Measurements from ENCODE around the gene ELP4.
"Not testable (repeated sequence)": the region's sequence is repeated elsewhere in the genome, so short reads cannot be mapped to it uniquely, and the experiment has no call there.

ELP4 gene

DNA sequence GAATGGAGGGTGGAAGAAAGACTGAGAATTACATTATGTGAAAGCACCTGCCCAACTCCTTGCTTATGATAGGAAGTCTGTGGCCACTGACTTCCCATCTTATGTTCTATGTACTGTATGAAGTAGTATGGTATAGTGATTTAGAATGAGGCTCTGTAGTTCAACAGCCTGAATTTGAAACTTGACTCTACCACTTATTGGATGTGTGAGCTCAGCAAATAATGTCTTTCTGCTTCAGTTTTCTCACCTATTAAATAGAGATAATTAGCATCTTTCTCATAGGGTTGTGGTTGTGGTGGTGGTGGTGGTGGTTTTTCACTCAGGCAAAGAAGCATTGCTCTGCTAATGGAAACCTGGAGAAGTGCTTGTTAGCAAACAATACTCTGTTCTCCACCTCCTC is 180.0 kb downstream of the ELP4 start:
- no peaks in the 10 kb centered on the region for H3K9me3 ChIP-seq
- H3K36me3 ChIP-seq: no peaks in the 10 kb centered on the region
- no peaks in the 10 kb centered on the region for H3K4me1 ChIP-seq
- no peaks in the 10 kb centered on the region for H3K27me3 ChIP-seq
- TF ChIP-seq, protein P1, sequence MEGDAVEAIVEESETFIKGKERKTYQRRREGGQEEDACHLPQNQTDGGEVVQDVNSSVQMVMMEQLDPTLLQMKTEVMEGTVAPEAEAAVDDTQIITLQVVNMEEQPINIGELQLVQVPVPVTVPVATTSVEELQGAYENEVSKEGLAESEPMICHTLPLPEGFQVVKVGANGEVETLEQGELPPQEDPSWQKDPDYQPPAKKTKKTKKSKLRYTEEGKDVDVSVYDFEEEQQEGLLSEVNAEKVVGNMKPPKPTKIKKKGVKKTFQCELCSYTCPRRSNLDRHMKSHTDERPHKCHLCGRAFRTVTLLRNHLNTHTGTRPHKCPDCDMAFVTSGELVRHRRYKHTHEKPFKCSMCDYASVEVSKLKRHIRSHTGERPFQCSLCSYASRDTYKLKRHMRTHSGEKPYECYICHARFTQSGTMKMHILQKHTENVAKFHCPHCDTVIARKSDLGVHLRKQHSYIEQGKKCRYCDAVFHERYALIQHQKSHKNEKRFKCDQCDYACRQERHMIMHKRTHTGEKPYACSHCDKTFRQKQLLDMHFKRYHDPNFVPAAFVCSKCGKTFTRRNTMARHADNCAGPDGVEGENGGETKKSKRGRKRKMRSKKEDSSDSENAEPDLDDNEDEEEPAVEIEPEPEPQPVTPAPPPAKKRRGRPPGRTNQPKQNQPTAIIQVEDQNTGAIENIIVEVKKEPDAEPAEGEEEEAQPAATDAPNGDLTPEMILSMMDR (IDR thresholded peaks at IDR 0.05; ENCODE audit: low read depth, low read length): no peak
- H3K4me3 ChIP-seq (ENCODE audit: low read depth, low read length): no peak overlapping the region
- DNase-seq: no peak

DNA sequence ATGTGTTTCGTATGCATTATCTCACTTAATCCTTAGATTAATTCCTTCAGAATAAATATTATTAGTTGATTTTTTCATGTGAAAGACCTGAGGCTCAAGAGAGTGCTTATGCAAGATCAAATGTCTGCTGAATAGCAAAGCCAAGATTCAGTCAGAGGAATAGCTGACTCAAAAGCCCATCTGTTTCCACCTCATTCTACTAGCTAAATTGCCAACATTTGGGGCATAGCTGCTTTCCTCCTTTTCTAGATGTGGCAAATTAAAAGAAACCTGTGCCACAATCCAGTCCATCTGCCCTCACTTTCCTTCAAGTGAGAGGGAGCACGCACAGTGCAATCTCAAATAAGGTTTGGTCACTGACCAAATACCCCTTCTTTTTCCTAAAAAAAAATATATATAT is 180.5 kb downstream of the ELP4 start:
- TF ChIP-seq, protein P1 (IDR thresholded peaks at IDR 0.05; ENCODE audit: low read depth, low read length): no peak

DNA sequence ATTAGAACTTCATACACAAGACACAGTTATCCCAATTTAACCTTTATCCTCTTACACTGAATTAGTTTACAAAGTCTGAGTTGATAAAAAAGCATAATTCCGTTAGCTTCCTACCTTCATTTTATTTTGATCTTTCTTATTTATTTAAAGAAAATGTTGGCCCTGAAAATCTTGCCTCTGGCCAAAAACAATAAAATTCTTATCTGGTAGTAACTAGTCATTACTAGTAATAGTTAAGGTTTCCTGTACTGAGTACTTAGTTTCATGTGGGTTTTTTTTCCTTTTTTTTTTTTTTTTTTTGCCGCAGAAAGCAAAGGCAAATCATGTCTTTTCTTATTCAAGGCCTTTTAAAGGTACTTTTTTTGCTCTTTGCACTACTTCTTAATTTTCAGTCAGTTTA is 180.9 kb downstream of the ELP4 start:
- TF ChIP-seq, protein P1 (IDR thresholded peaks at IDR 0.05; ENCODE audit: low read depth, low read length): no peak

More for the DNA sequence above, 180.5 kb downstream of the ELP4 start:
- no peaks in the 10 kb centered on the region for H3K4me1 ChIP-seq
- H3K27me3 ChIP-seq: no peaks in the 10 kb centered on the region
- H3K4me3 ChIP-seq (ENCODE audit: low read depth, low read length): no peak overlapping the region
- DNase-seq: no peak
- no peaks in the 10 kb centered on the region for H3K36me3 ChIP-seq
- H3K9me3 ChIP-seq: no peaks in the 10 kb centered on the region

DNA sequence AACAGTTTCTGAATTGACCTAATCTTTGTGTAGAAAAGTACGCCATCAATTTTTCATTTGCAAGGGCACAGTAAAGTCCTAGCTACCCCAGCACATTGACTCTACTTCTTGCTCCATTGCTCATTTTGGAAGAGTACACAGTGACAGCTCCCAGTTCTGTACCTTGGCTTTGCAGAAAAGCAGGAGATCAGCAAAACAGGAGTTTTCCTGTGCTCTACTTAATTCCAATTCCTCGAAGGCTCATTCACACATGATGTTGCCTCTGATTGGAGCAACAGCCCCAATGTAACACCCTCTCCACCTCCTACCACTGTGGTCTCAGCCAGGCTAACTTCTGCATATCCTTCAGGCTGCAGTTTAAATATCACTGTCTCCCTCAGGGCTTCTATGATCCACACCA is 182.9 kb downstream of the ELP4 start:
- Histone ChIP-seq H3K36me3 (no peaks in the 10 kb centered on the region), H3K4me1 (no peaks in the 10 kb centered on the region), H3K9me3 (no peaks in the 10 kb centered on the region), H3K27me3 (no peaks in the 10 kb centered on the region), H3K4me3 (ENCODE audit: low read depth, low read length) (no peak overlapping the region)
- TF ChIP-seq, protein P1 (IDR thresholded peaks at IDR 0.05; ENCODE audit: low read depth, low read length): no peak
- no peak for DNase-seq

More for the DNA sequence above, 180.9 kb downstream of the ELP4 start:
- Histone ChIP-seq H3K4me1 (no peaks in the 10 kb centered on the region), H3K27me3 (no peaks in the 10 kb centered on the region), H3K9me3 (no peaks in the 10 kb centered on the region), H3K36me3 (no peaks in the 10 kb centered on the region), H3K4me3 (ENCODE audit: low read depth, low read length) (no peak overlapping the region)
- DNase-seq: no peak

GRCh38 chr11:31697049-31697448 is 187.5 kb downstream of the ELP4 start:
- not testable (repeated sequence) for H3K9me3 ChIP-seq; H3K4me1 ChIP-seq; H3K27me3 ChIP-seq; DNase-seq; H3K4me3 ChIP-seq (ENCODE audit: low read depth, low read length); H3K36me3 ChIP-seq

GRCh38 chr11:31699066-31699465 is 189.5 kb downstream of the ELP4 start:
- H3K36me3 ChIP-seq: no peaks in the 10 kb centered on the region
- TF ChIP-seq, protein P1 (IDR thresholded peaks at IDR 0.05; ENCODE audit: low read depth, low read length): no peak
- H3K27me3 ChIP-seq: no peaks in the 10 kb centered on the region
- no peaks in the 10 kb centered on the region for H3K4me1 ChIP-seq
- DNase-seq: no peak
- no peak overlapping the region for H3K4me3 ChIP-seq (ENCODE audit: low read depth, low read length)
- H3K9me3 ChIP-seq: no peaks in the 10 kb centered on the region

- Histone ChIP-seq H3K4me1 (no peaks in the 10 kb centered on the region), H3K4me3 (ENCODE audit: low read depth, low read length) (no peak overlapping the region), H3K9me3 (no peaks in the 10 kb centered on the region), H3K36me3 (no peaks in the 10 kb centered on the region), H3K27me3 (no peaks in the 10 kb centered on the region)
- no peak for DNase-seq
- TF ChIP-seq, protein P1 (IDR thresholded peaks at IDR 0.05; ENCODE audit: low read depth, low read length): no peak
Observed at GRCh38 chr11:31702966-31703365, 193.4 kb downstream of the ELP4 start.

Data from BE2C (cell line).